ENCODE data around the gene SNX3. TPM values are rescaled to one million over a fixed set of nuclear protein-coding genes. Genes with fewer than 3 reads are reported as not detected.

The SNX3 gene
- total RNA-seq, 1 experiment from 2014 or later: 80.7 TPM

- peak overlapping the region; percentile 92 to 94 for H3K4me3 Mint-ChIP-seq
- TF ChIP-seq CTCF (conservative IDR thresholded peaks at IDR 0.05): no peak
- H3K9me3 ChIP-seq (ENCODE audit: control insufficient read depth, low read depth, low read length): no peaks in the 10 kb centered on the region
- H3K18ac ChIP-seq (ENCODE audit: insufficient read length, low read depth, low read length): no peak overlapping the region
- no peaks in the 10 kb centered on the region for H3K9me3 Mint-ChIP-seq
- H3K27ac ChIP-seq (ENCODE audit: insufficient read length, low read depth, low read length): no peak overlapping the region
- H2BK12ac ChIP-seq (ENCODE audit: insufficient read length, low read depth, low read length): no peak overlapping the region
- H3K4me2 ChIP-seq (ENCODE audit: insufficient read depth, insufficient read length, low read length): peak overlapping the region; percentile 56
- H3K23ac ChIP-seq (ENCODE audit: insufficient read length, low read depth, low read length): no peak overlapping the region
- no peak overlapping the region for H2BK5ac ChIP-seq (ENCODE audit: insufficient read length, low read length)
- H3K79me1 ChIP-seq (ENCODE audit: insufficient read depth, low read depth, low read length, poor library complexity, severe bottlenecking): no peaks in the 10 kb centered on the region
- H2AFZ ChIP-seq (ENCODE audit: low read length): no peak overlapping the region
- no peak overlapping the region for H2AK5ac ChIP-seq (ENCODE audit: insufficient read length, low read length)
- no peak overlapping the region for H3K56ac ChIP-seq (ENCODE audit: insufficient read length, low read depth, low read length)
- no peak overlapping the region for H3T11ph ChIP-seq (ENCODE audit: low read length)
- no peak overlapping the region for H4K5ac ChIP-seq (ENCODE audit: insufficient read length, low read depth, low read length)
- H3K27me3 ChIP-seq (ENCODE audit: insufficient read depth, low read length): no peaks in the 10 kb centered on the region
- no peaks in the 10 kb centered on the region for H3K4me1 ChIP-seq (ENCODE audit: insufficient read depth, low read length)
- H3K79me2 ChIP-seq (ENCODE audit: insufficient read depth, low read length): no peaks in the 10 kb centered on the region
- no peak overlapping the region for H2BK20ac ChIP-seq (ENCODE audit: low read depth, low read length, poor library complexity, severe bottlenecking)
- H3K27ac Mint-ChIP-seq: peak overlapping the region; percentile 99; a peak in 5 of 7 replicates
- H3K36me3 Mint-ChIP-seq (ENCODE audit: insufficient read depth in 1 of 3, low read depth in 3 of 3): no peaks in the 10 kb centered on the region
- peaks cover 6% of the 10 kb centered on the region for H3K23me2 ChIP-seq (ENCODE audit: insufficient read length, low read depth, low read length, poor library complexity, severe bottlenecking)
- no peak overlapping the region for H2BK15ac ChIP-seq (ENCODE audit: low read depth, low read length)
- no peak overlapping the region for H4K91ac ChIP-seq (ENCODE audit: insufficient read length, low read depth, low read length)
- no peak overlapping the region for H2BK120ac ChIP-seq (ENCODE audit: low read depth, low read length, poor library complexity, severe bottlenecking)
- H4K20me1 ChIP-seq (ENCODE audit: control insufficient read depth, insufficient read depth, insufficient read length): no peaks in the 10 kb centered on the region
- no peak for DNase-seq
- peak overlapping the region; percentile 90 for H3K9ac ChIP-seq (ENCODE audit: extremely low read depth, insufficient read length, low read length)
- H4K8ac ChIP-seq (replicated peaks; ENCODE audit: insufficient read length, low read depth, low read length): no peak overlapping the region
- WGBS (ENCODE audit: extremely low coverage, insufficient read length, low lambda C conversion rate): no CpG with 5 or more reads among the region's 7 CpGs
- no peak overlapping the region for H3K4ac ChIP-seq (ENCODE audit: low read depth, low read length)
- H3K4me1 Mint-ChIP-seq: peaks cover 8 to 17% of the 10 kb centered on the region in 2 experiments
- no peaks in the 10 kb centered on the region for H3K27me3 Mint-ChIP-seq (ENCODE audit: low read depth)
- H3K14ac ChIP-seq (ENCODE audit: insufficient read depth, low read length): no peak overlapping the region
Measured at GRCh38 chr6:108295676-108296075, 34.8 kb upstream of the SNX3 start.

Data from H9 (cell line).